HL-60 (cell line): ENCODE measurements around the gene B4GALT2.
A peak's percentile ranks its signal among the peaks of the same experiment; 100 is the strongest.

Experiments
- DNase-seq, 2 experiments: peaks; one replicate each; pipeline ENCODE4 v3.0.0-alpha.2; 2010 to 2020; ENCODE audit warnings: low read depth in 1 of 2, low spot score in 1 of 2
- H3K27ac ChIP-seq: fragments of 250-450 bp; sonication (Bioruptor Pico); replicated peaks from 2 replicates; pipeline ENCODE4 v1.5.1; 2020; ENCODE audit warnings: mild to moderate bottlenecking, moderate library complexity
- H3K27me3 ChIP-seq: fragments of 250-450 bp; sonication (Bioruptor Pico); 2 replicates; pipeline ENCODE4 v1.5.1; 2021; ENCODE audit warnings: mild to moderate bottlenecking, moderate library complexity; ENCODE audit not compliant: insufficient read depth, poor library complexity, severe bottlenecking
- H3K4me3 ChIP-seq: replicated peaks from 2 replicates; pipeline ENCODE4 v1.5.1; 2011; ENCODE audit warnings: mild to moderate bottlenecking, control low read depth, low read length; ENCODE audit not compliant: insufficient read depth
- CTCF ChIP-seq: IDR thresholded peaks from one replicate; pipeline ENCODE4 v1.5.1; 2011; ENCODE audit warnings: low read length, control low read depth, inconsistent platforms; ENCODE audit not compliant: insufficient read depth
- GABPA ChIP-seq: IDR thresholded peaks from 2 replicates; pipeline ENCODE4 v1.6.1; 2012; ENCODE audit warnings: low read depth
- POLR2AphosphoS5 ChIP-seq: IDR thresholded peaks from 2 replicates; pipeline ENCODE4 v1.6.1; 2012; ENCODE audit warnings: low read depth
- REST ChIP-seq: IDR thresholded peaks from 2 replicates; pipeline ENCODE4 v1.6.1; 2012; ENCODE audit warnings: low read depth; ENCODE audit not compliant: insufficient replicate concordance
- SPI1 ChIP-seq: IDR thresholded peaks from 2 replicates; pipeline ENCODE4 v1.6.1; 2012; ENCODE audit warnings: low read depth, mild to moderate bottlenecking, borderline replicate concordance

Gene B4GALT2

GRCh38 chr1:43938892-43939587, 40.0 kb upstream of the B4GALT2 start:
- Histone ChIP-seq H3K27me3 (no peaks in the 10 kb centered on the region), H3K4me3 (no peak overlapping the region), H3K27ac (no peak overlapping the region)
- TF ChIP-seq POLR2AphosphoS5 (no peak), REST (no peak), GABPA (no peak), CTCF (no peak), SPI1 (no peak)
- no peak for DNase-seq

GRCh38 chr1:43942411-43942810, 36.6 kb upstream of the B4GALT2 start:
- no peak overlapping the region for H3K4me3 ChIP-seq
- DNase-seq: no peak
- no peaks in the 10 kb centered on the region for H3K27me3 ChIP-seq
- H3K27ac ChIP-seq: no peak overlapping the region
- TF ChIP-seq SPI1: peak; percentile 11; the same call in 1 of the 2 replicates
- no peak for TF ChIP-seq POLR2AphosphoS5
- TF ChIP-seq CTCF: no peak
- TF ChIP-seq GABPA: no peak
- no peak for TF ChIP-seq REST

GRCh38 chr1:43944860-43945259, 34.1 kb upstream of the B4GALT2 start:
- Histone ChIP-seq H3K4me3 (no peak overlapping the region; the same call in 1 of the 2 replicates), H3K27ac (no peak overlapping the region), H3K27me3 (no peaks in the 10 kb centered on the region)
- no peak for DNase-seq
- TF ChIP-seq CTCF (no peak), SPI1 (no peak)
